Measurements from ENCODE around the gene MEDAG. TPM values are rescaled to one million over a fixed set of nuclear protein-coding genes. Genes with fewer than 3 reads are reported as not detected.

The MEDAG gene
- total and polyA plus RNA-seq, 2 experiments from 2014 or later: 1.7 to 2.0 TPM

DNA sequence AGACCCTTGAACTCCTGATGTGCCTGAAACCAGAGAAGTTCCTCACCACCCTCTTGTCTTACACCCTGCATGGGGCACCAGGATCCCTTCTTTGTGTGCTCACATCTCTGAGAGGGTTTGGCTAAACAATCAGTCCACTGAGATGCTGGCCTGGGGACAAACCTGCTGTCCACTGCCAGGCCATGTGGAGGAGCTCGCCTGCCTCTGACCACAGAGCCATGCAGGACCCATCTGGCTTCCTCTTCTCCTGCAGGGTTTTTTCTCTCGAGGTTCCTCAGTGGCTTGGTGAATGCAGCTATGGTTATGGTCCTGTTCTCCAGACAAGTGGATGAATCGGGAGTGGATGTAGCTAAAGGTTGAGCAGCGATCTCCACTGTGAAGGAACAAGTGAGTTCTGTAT, 49.1 kb upstream of the MEDAG start (continued):
- TF ChIP-seq CTCF (conservative IDR thresholded peaks at IDR 0.05; ENCODE audit: low read depth in 2 of 2) (0 out of 4 replicates have a peak, but pooled peaks of 1 of the 2 experiments have one; percentile 8), CREB1 (CRISPR knock-in tag; IDR thresholded peaks at IDR 0.05; ENCODE audit: low read depth) (no peak), ETS1 (IDR thresholded peaks at IDR 0.05) (no peak), ZNF114 (CRISPR knock-in tag; IDR thresholded peaks at IDR 0.05) (no peak), NANOG (IDR thresholded peaks at IDR 0.05; ENCODE audit: borderline replicate concordance) (no peak)

DNA sequence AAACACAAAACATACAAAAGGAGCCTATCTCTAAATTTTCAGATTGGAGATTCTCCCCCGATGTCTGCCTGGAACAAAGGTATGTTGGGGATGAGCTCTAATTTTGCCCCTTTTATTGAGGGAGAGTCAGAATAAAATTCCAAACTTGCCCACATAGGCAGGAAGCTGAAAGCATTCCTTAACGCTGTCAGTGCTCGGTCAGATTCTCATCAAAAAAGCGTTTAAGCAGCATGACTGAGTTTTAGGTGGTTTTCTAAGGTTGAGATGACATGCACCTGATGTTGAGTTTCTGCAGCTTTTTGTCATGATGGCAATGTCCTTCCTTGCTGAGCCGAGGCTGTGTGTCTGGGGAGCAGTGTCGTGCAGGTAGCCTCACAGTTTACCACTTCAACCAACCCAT, 48.4 kb upstream of the MEDAG start:
- no peak for TF ChIP-seq NANOG (IDR thresholded peaks at IDR 0.05; ENCODE audit: borderline replicate concordance)
- no peak for TF ChIP-seq CREB1 (CRISPR knock-in tag; IDR thresholded peaks at IDR 0.05; ENCODE audit: low read depth)
- no peak for TF ChIP-seq ZNF114 (CRISPR knock-in tag; IDR thresholded peaks at IDR 0.05)
- no peak for TF ChIP-seq CTCF (conservative IDR thresholded peaks at IDR 0.05; ENCODE audit: low read depth in 2 of 2)
- no peak for TF ChIP-seq JUNB (IDR thresholded peaks at IDR 0.05; ENCODE audit: unreplicated experiment)
- no peak for TF ChIP-seq EZH2phosphoT487 (IDR thresholded peaks at IDR 0.05; ENCODE audit: unreplicated experiment)
- no peak for TF ChIP-seq EZH2 (IDR thresholded peaks at IDR 0.05; ENCODE audit: low read depth, unreplicated experiment)
- no peak for TF ChIP-seq ZNF331 (CRISPR knock-in tag; IDR thresholded peaks at IDR 0.05; ENCODE audit: low read depth)
- TF ChIP-seq ETS1 (IDR thresholded peaks at IDR 0.05): no peak
- H3K4me1 ChIP-seq (ENCODE audit: insufficient read depth): peaks cover 8% of the 10 kb centered on the region

More for the DNA sequence above, 48.4 kb upstream of the MEDAG start:
- Mint-ChIP-seq H3K36me3 (ENCODE audit: low read depth) (no peaks in the 10 kb centered on the region), H3K4me1 (peaks cover 10% of the 10 kb centered on the region), H3K27me3 (ENCODE audit: insufficient read depth, low read depth, poor library complexity) (peaks cover 12% of the 10 kb centered on the region), H3K27ac (no peak overlapping the region), H3K4me3 (no peak overlapping the region), H3K9me3 (peaks cover 5% of the 10 kb centered on the region; the same call in 1 of the 3 replicates)
- Histone ChIP-seq H3K4me2 (no peak overlapping the region), H3K79me2 (replicated peaks; ENCODE audit: insufficient read depth) (no peaks in the 10 kb centered on the region), H3K4me3 (no peak overlapping the region), H2AFZ (no peak overlapping the region), H4K20me1 (replicated peaks; ENCODE audit: insufficient read depth) (no peaks in the 10 kb centered on the region), H3K27ac (ENCODE audit: low read depth) (no peak overlapping the region), H3K9me2 (ENCODE audit: insufficient read depth) (0 out of 2 replicates have a peak, but pooled peaks cover 2% of the 10 kb centered on the region), H3F3A (replicated peaks; ENCODE audit: low read depth) (no peaks in the 10 kb centered on the region), H3K27me3 (ENCODE audit: insufficient read depth) (peaks cover 15% of the 10 kb centered on the region), H3K36me3 (ENCODE audit: insufficient read depth) (no peaks in the 10 kb centered on the region)
- no peak for DNase-seq (ENCODE audit: low spot score)
- ATAC-seq: no peak
